SK-N-MC (cell line): Measurements from ENCODE around the gene CA5B.

Source experiments
- EZH2 ChIP-seq: fragments of 200-600 bp; sonication (generic); IDR thresholded peaks from one replicate; pipeline ENCODE4 v1.6.1; 2017; ENCODE audit warnings: antibody characterized with exemption
- FOXP2 ChIP-seq: optimal IDR thresholded peaks from 2 replicates; pipeline ENCODE3; 2011; ENCODE audit warnings: mild to moderate bottlenecking, moderate library complexity; ENCODE audit not compliant: insufficient read depth; ENCODE audit errors: extremely low read length, control extremely low read depth
- POLR2AphosphoS5 ChIP-seq: IDR thresholded peaks from 2 replicates; pipeline ENCODE4 v1.6.1; 2012; ENCODE audit warnings: mild to moderate bottlenecking, low read depth, low read length, borderline replicate concordance

- no peak for TF ChIP-seq EZH2
- no peak for TF ChIP-seq POLR2AphosphoS5
- TF ChIP-seq FOXP2, result no peak
Observed at GRCh38 chrX:15749642-15750610, 11.9 kb downstream of the CA5B start.
